NCI-H128 (cell line): ENCODE data around the gene TTC16.
"Not testable (repeated sequence)": the region's sequence is repeated elsewhere in the genome, so short reads cannot be mapped to it uniquely, and the experiment has no call there.

Experiments
- DNase-seq: peaks from one replicate; lab custom pipeline; 2025; ENCODE audit not compliant: unreplicated experiment; lab: John Stamatoyannopoulos, UW

The TTC16 gene

DNA sequence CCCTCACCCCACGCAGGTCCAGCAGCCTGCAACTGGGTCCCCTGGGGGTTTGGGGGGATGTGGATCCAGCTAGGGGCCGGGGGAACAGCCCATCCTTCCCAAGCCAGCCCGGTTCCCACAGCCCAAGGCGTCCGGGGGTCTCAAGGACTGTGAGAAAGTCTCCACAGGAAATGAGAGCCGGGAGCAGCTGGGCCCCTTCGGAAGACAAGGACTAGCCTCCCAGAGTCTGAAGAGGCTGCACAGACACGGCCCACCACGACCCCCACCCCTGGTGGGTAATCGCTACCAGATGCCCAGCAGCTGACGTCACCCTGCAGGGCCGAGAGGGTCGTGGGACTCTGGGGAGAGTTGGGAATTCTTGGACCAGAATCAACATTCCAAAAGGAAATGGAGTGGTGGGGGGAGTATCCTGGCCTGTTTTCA, 52.0 kb downstream of the TTC16 start:
- no peak for DNase-seq

DNA sequence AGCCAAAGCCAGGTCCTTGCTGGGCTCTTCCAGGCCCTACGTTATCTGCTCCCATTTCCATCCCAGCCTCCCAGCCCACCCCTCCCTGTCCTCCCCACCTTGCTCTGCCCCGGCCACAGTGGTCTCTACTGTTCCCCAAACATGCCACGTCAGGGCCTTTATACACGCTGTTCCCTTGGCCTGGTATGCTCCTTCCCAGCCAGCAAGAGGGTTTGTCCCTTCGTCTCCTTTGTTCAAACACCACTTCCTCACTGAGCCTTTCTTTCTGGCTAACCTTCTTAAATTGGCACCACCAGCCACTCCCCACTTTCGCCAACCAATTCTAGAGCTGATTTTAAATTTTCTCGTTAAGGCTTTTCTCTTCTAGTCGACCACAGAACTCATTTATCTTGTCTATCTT, 52.8 kb downstream of the TTC16 start:
- no peak for DNase-seq

DNA sequence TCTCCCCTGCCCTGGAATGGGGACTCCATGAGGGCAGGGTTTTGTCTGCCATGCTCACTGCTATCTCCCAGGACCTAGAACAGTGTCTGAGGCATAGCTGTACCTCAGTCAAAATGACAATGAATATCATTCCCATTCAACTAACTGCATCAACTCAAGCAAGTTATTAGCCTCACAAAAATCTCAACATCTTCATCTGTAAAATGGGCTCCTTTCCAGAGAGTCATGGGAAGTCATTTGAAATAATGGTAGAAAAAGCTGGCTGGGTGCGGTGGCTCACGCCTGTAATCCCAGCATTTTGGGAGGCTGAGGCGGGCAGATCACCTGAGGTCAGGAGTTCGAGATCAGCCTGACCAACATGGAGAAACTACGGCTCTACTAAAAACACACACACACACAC, 53.2 kb downstream of the TTC16 start:
- no peak for DNase-seq

DNA sequence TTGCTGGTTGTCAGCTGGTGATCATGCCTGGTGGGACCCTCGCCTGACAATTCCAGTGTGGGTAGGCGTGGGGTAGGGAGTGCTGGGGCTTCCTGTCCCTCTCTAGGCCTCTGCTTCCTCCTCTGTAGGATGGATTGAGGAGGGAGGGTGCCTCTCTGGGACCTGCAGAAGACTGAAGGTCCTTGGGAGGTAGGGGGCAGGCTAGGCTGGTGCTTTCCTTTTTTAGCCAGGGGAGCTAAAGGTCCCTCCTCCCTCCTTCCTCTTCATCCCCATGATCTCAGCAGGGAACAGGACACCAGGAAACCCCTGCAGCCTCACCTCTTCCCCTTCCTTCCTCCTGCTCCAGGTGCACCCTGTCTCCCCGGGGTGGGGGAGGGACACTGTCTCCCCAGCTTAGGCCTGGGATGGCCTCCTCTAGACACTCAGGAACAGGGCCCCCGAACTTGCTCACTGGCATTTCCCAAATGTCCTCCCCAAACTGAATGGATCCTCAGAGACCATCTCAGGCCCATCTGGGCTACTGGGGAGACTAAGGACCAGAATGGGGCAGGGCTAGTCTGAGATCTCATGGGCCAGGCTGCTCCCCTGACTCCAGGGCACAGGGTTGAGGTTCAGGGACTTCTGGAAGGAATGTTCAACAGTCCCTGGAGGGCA, 54.2 kb downstream of the TTC16 start:
- DNase-seq: no peak

- DNase-seq: no peak
Measured at GRCh38 chr9:127770583-127770904, 54.7 kb downstream of the TTC16 start.

- peak; percentile 97 for DNase-seq
Measured at GRCh38 chr9:127770905-127771569, 55.2 kb downstream of the TTC16 start.

DNA sequence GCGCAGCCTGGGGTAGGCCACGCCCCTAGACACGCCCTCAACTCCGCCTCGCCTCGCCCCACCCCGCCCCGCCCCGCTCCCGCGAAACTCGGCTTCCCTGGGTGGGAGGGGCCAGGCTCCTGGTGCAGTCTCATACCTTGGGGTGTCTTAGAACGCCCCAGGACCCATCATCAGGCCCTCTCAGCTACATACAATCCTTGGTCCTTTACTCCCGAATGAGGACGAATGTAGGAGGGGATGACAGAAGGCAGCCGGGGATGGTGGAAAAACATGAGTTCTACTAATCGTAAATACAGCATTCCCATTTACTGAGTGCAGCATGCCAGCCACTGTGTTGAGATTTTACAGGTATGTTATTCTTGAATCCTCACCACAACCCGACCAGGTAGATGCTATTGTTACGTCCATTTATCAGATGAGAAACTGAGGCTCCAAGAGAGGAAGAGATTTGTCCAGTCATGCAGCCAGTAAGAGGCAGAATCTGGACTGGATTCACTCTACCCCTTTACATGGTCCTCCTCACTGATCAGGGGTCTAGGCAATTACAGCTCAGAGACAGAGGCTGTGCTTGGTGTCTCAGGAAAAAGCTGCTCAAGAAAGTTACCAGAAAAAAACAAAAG, 55.8 kb downstream of the TTC16 start:
- no peak for DNase-seq

- DNase-seq: no peak
Measured at GRCh38 chr9:127772603-127773002, 56.7 kb downstream of the TTC16 start.

DNA sequence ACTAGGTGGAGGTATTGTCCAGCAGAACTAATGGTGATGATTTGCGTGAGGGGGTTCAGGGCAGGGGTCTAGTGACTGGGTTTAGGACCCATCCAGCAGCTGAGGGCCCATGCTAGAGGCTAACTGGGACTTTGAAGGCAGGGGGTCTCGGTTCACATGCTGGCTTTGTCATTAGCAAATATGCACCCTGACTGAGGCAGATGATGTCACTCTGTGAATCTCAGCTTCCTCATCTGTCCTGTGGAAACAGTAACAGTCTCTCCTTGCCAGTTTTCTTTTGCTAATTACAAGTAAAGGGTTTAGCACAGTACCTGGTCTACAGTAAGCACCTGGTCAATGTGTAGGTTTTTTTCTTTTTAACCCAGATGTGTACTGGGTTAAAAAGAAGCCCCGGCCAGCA, 57.4 kb downstream of the TTC16 start:
- no peak for DNase-seq

DNA sequence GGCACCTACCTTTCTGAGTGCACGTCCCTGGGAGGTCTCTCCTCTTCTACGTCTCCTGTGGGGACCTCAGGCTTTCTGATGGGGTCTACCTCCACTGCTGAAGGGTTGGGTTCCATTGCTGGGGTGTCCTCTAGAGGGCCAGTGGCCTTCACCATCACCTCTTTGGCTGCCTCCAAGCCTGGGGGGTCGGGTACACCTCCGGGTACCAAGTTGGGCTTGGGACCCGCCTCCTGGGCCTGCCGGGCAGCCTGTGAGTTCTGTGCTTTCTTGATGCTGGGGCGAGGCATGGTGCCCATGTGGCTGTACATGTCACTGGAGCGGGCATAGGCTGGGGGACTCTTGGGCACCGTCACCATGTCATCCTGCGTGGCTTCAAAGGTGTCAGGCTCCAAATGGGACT, 58.1 kb downstream of the TTC16 start:
- no peak for DNase-seq

GRCh38 chr9:127776195-127776923, 60.5 kb downstream of the TTC16 start:
- DNase-seq: no peak

- DNase-seq: no peak
Measured at GRCh38 chr9:127776924-127777289, 61.0 kb downstream of the TTC16 start.

- DNase-seq: no peak
Measured at GRCh38 chr9:127777368-127777980, 61.6 kb downstream of the TTC16 start.

DNA sequence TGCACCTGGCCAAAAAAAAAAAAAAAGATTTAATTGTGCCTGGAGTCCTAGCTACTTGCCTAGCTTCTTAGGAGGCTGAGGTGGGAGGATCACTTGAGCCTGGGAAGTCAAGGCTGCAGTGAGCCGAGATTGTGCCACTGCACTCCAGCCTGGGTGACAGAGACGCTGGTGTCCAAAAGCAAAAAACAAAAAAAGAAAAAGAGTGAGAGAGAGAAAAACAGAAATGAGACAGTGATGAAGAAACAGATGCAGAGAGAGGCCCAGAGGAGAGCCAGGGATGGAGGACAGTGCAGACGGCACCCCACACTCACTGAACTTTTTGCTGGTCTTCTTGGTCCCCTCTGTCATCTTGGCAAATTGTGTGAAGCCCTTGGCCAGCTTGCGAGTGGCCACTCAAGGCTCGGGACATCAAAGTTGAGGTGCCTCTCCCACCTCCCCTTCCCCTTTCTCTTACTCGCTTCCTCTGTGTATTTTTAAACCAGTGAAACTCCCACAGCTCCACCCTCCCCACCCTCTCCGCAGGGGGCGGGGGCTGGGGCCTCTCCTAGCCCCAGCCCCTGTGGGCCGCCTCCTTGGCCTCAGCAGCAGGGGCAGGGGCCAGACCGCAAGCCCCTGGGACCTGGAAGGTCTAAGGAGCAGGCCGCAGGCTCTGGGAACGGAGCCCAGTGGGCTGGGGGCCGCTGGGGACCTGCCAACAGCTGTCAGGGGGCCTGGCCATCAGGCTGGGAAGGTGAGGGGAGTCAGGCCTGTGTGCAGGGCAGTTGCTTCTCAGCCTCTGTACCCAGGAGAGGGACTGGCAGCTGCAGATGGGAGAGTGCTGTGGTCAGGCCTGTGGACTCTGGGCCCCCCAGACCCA, 62.6 kb downstream of the TTC16 start, which contains the start of gene SH2D3C:
Gene SH2D3C (minus strand): TSS at position 387 of the 856 bp plus-strand sequence. CDS start 39 bp downstream, at position 348.
- no peak for DNase-seq

DNA sequence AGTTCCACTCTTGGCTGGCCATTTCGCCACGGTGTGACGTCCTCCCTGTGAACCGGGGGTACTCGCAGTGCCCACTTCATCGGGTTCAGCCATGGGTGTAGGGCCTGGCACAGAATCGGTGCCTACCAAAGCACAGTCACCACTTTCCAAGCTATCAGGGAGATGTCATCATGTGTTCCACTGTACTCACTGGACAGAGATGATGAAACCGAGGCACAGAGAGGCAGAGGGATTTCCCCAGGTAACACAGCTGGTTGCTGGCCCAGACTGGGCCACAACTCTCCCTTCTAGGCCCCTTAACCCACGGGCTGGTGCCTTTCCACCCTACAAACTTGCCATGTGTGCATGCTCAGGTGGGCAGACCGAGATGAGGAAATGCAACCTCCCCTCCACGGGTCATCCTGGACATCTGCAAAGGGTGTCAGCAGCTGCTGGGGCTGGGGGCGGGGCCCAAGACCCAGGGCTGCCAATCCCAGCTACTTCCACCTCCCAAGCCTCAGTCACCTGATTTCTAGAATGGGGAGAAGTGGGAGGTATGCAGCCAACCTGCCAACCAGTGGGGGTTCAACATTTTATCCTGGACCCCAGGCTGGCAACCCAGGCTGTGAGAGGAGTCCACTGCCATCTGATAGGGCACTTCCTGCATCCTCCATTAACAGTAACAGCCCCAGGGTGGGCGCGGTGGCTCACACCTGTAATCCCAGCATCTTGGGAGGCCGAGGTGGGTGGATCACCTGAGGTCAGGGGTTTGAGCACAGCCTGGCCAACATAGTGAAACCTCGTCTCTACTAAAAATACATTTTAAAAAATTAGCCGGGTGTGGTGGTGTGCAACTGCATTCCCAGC, 63.5 kb downstream of the TTC16 start:
- DNase-seq: no peak

DNA sequence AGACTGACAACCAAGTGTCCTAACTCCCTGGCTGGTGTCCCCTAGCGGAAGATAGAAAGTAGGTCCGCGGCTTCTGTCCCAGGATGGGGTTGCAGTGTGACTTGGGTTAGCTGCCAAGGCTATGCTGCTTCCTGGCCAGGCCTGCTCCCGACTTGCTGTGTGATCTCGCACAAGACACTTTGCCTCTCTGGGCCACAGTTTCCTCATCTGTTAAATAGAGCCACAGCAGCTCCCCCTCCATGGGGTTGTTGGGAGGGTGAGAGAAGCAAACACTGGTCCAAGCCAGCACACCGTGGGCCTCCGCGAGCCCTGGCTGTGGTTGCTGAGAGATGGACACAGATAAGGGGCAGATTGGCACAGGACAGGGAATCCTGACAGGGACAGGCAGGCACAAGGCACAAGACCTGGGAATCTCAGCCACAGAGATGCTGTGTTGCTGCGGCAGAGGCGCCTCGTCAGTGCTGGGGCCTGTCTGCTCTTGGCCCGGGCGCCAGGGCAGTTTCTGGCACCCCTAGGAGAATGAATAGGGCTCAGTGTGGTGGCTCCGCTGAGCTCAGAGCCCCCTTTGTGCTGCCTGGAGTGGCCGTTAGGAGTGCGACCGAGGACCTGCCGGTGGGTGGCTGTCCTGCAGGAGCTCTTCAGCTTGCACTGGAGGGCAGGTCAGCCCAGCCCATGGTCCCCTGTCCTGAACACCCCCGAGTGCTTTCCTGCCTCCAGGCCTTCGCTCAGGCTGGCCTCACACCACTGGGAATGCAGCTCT, 64.4 kb downstream of the TTC16 start:
- no peak for DNase-seq

GRCh38 chr9:127780909-127781308, 65.0 kb downstream of the TTC16 start:
- DNase-seq: not testable (repeated sequence)
